Lower leg skin (tissue), 3 donors: ENCODE results near the gene ARMH2.

Experiments
- CTCF ChIP-seq, 3 donors: fragments of 450-650 bp; IDR thresholded peaks; one replicate each; pipeline ENCODE4 v1.5.1; 2016; ENCODE audit warnings: antibody characterized with exemption in 3 of 3, mild to moderate bottlenecking in 3 of 3, moderate library complexity in 2 of 3
- POLR2A ChIP-seq, 2 donors: fragments of 450-650 bp; IDR thresholded peaks; one replicate each; pipeline ENCODE4 v1.6.1; 2016 to 2017; ENCODE audit warnings: antibody characterized with exemption in 2 of 2, mild to moderate bottlenecking in 1 of 2, moderate library complexity in 1 of 2

- TF ChIP-seq CTCF (IDR thresholded peaks at IDR 0.05) (no peak), POLR2A (IDR thresholded peaks at IDR 0.05) (no peak)
These were observed 37.4 kb downstream of the ARMH2 start for GRCh38 chr6:24761193-24761835.
